HFF-Myc (cell line): ENCODE measurements around the gene OSBPL5.

Experiments
- DNase-seq: peaks from one replicate; pipeline ENCODE4 v3.0.0-alpha.2; 2011; ENCODE audit warnings: low read depth; ENCODE audit errors: extremely low read depth
- H3K4me3 ChIP-seq: replicated peaks from 2 replicates; pipeline ENCODE4 v1.5.1; 2011; ENCODE audit warnings: low read depth, mild to moderate bottlenecking, control low read depth, low read length
- CTCF ChIP-seq: IDR thresholded peaks from 2 replicates; pipeline ENCODE4 v1.5.1; 2012; ENCODE audit warnings: mild to moderate bottlenecking, low read depth, low read length, control low read depth; ENCODE audit errors: missing control alignments

OSBPL5 gene

GRCh38 chr11:3152471-3153110, 12.5 kb downstream of the OSBPL5 start:
- DNase-seq: no peak
- TF ChIP-seq CTCF: no peak
- no peak overlapping the region for H3K4me3 ChIP-seq

GRCh38 chr11:3150726-3151125, 14.4 kb downstream of the OSBPL5 start:
- no peak overlapping the region for H3K4me3 ChIP-seq
- no peak for TF ChIP-seq CTCF
- DNase-seq: no peak

GRCh38 chr11:3149852-3150188, 15.3 kb downstream of the OSBPL5 start:
- TF ChIP-seq CTCF: no peak
- DNase-seq: no peak
- H3K4me3 ChIP-seq: no peak overlapping the region

- H3K4me3 ChIP-seq: no peak overlapping the region
- no peak for DNase-seq
- no peak for TF ChIP-seq CTCF
Measured at GRCh38 chr11:3148990-3149851, 15.9 kb downstream of the OSBPL5 start.

- no peak overlapping the region for H3K4me3 ChIP-seq
- no peak for DNase-seq
- TF ChIP-seq CTCF: no peak
Measured at GRCh38 chr11:3148255-3148989, 16.7 kb downstream of the OSBPL5 start.

- no peak for DNase-seq
- no peak overlapping the region for H3K4me3 ChIP-seq
- TF ChIP-seq CTCF: no peak
Measured at GRCh38 chr11:3147626-3148025, 17.5 kb downstream of the OSBPL5 start.
